ENCODE data around the gene FUT9. TPM values are rescaled to one million over a fixed set of nuclear protein-coding genes. Genes with fewer than 3 reads are reported as not detected.

Gene FUT9
- total RNA-seq, 4 donors from 2014 or later = not detected

GRCh38 chr6:96099069-96099468 lies 83.3 kb downstream of the FUT9 start:
- TF ChIP-seq CTCF (IDR thresholded peaks at IDR 0.05) = no peak
- TF ChIP-seq POLR2A (IDR thresholded peaks at IDR 0.05) = no peak
- Histone ChIP-seq H3K36me3 (no peaks in the 10 kb centered on the region), H3K4me3 (replicated peaks in 1 of 3) (no peak overlapping the region), H3K27ac (no peak overlapping the region), H3K9me3 (no peaks in the 10 kb centered on the region), H3K27me3 (no peaks in the 10 kb centered on the region), H3K4me1 (no peaks in the 10 kb centered on the region)
- intact Hi-C loops (cut with DNase I) = no loop called here
- no peak for DNase-seq

GRCh38 chr6:96101564-96101963 lies 85.8 kb downstream of the FUT9 start:
- no peak overlapping the region for H3K27ac ChIP-seq
- H3K4me1 ChIP-seq = no peaks in the 10 kb centered on the region
- 78 to 91% methylated on average over 2 of the region's 2 CpGs for WGBS, 2 donors
- H3K9me3 ChIP-seq = no peaks in the 10 kb centered on the region
- DNase-seq = no peak
- H3K4me3 ChIP-seq (replicated peaks in 1 of 3) = no peak overlapping the region
- no peaks in the 10 kb centered on the region for H3K27me3 ChIP-seq
- intact Hi-C loops (cut with DNase I) = no loop called here
- no peaks in the 10 kb centered on the region for H3K36me3 ChIP-seq
- TF ChIP-seq POLR2A (IDR thresholded peaks at IDR 0.05) (no peak), CTCF (IDR thresholded peaks at IDR 0.05) (no peak)

- no peak for DNase-seq
- no peaks in the 10 kb centered on the region for H3K27me3 ChIP-seq
- H3K4me3 ChIP-seq (replicated peaks in 1 of 3) = no peak overlapping the region
- no peaks in the 10 kb centered on the region for H3K36me3 ChIP-seq
- TF ChIP-seq CTCF (IDR thresholded peaks at IDR 0.05) (no peak), POLR2A (IDR thresholded peaks at IDR 0.05) (no peak)
- intact Hi-C loops (cut with DNase I) = no loop called here
- H3K27ac ChIP-seq = no peak overlapping the region
- H3K4me1 ChIP-seq = no peaks in the 10 kb centered on the region
- 92% methylated on average over 4 of the region's 4 CpGs for WGBS, 2 donors
- H3K9me3 ChIP-seq = no peaks in the 10 kb centered on the region
These were observed 89.1 kb downstream of the FUT9 start for GRCh38 chr6:96104910-96105309.

GRCh38 chr6:96110878-96111277 lies 95.1 kb downstream of the FUT9 start:
- Histone ChIP-seq H3K27me3 (no peaks in the 10 kb centered on the region), H3K4me3 (replicated peaks in 1 of 3) (no peak overlapping the region), H3K27ac (no peak overlapping the region), H3K4me1 (no peaks in the 10 kb centered on the region), H3K36me3 (no peaks in the 10 kb centered on the region), H3K9me3 (no peaks in the 10 kb centered on the region)
- no peak for DNase-seq
- intact Hi-C loops (cut with DNase I) = no loop called here
- TF ChIP-seq POLR2A (IDR thresholded peaks at IDR 0.05) = no peak
- TF ChIP-seq CTCF (IDR thresholded peaks at IDR 0.05) = no peak
- WGBS, 2 donors = 80 to 81% methylated on average over 2 of the region's 2 CpGs

GRCh38 chr6:96116674-96117073 lies 100.9 kb downstream of the FUT9 start:
- TF ChIP-seq POLR2A (IDR thresholded peaks at IDR 0.05) (no peak), CTCF (IDR thresholded peaks at IDR 0.05) (no peak)
- 14 to 35% methylated on average over 1 of the region's 1 CpG for WGBS, 2 donors
- no peaks in the 10 kb centered on the region for H3K9me3 ChIP-seq
- H3K4me1 ChIP-seq = no peaks in the 10 kb centered on the region
- intact Hi-C loops (cut with DNase I) = no loop called here
- no peak overlapping the region for H3K27ac ChIP-seq
- no peaks in the 10 kb centered on the region for H3K36me3 ChIP-seq
- H3K4me3 ChIP-seq (replicated peaks in 1 of 3) = no peak overlapping the region
- no peaks in the 10 kb centered on the region for H3K27me3 ChIP-seq
- no peak for DNase-seq
